ENCODE measurements around the gene CFAP52. TPM values are rescaled to one million over a fixed set of nuclear protein-coding genes. Genes with fewer than 3 reads are reported as not detected.
"Not testable (repeated sequence)": the region's sequence is repeated elsewhere in the genome, so short reads cannot be mapped to it uniquely, and the experiment has no call there.

Gene CFAP52
- total and polyA plus RNA-seq, 7 donors = 0.03 to 0.99 TPM; not detected in 5

GRCh38 chr17:9541718-9542117, 34.7 kb upstream of the CFAP52 start:
- Histone ChIP-seq H3K36me3 (peaks cover 0 to 20% (median 4%) of the 10 kb centered on the region in 4 donors), H3K9me3 (no peaks in the 10 kb centered on the region), H3K4me3 (no peak overlapping the region), H3K27me3 (no peaks in the 10 kb centered on the region), H3K27ac (no peak overlapping the region), H3K4me1 (no peaks in the 10 kb centered on the region)
- intact Hi-C loops (cut with DNase I) = no loop called here
- no peak for DNase-seq
- 95 to 96% methylated on average over 4 of the region's 4 CpGs for WGBS, 2 donors
- TF ChIP-seq POLR2AphosphoS5 (IDR thresholded peaks at IDR 0.05) (no peak), CTCF (IDR thresholded peaks at IDR 0.05) (no peak), POLR2A (IDR thresholded peaks at IDR 0.05) (no peak), EP300 (IDR thresholded peaks at IDR 0.05) (no peak)

- DNase-seq = no peak
- WGBS, 2 donors = 94 to 96% methylated on average over 7 of the region's 7 CpGs
- Histone ChIP-seq H3K4me1 (no peaks in the 10 kb centered on the region), H3K27me3 (no peaks in the 10 kb centered on the region), H3K9me3 (no peaks in the 10 kb centered on the region), H3K36me3 (peaks cover 0 to 20% (median 4%) of the 10 kb centered on the region in 4 donors), H3K27ac (no peak overlapping the region), H3K4me3 (no peak overlapping the region)
- TF ChIP-seq CTCF (IDR thresholded peaks at IDR 0.05) (no peak), EP300 (IDR thresholded peaks at IDR 0.05) (no peak)
- intact Hi-C loops (cut with DNase I) = no loop called here
Observed at GRCh38 chr17:9544221-9544620, 32.2 kb upstream of the CFAP52 start.

GRCh38 chr17:9549215-9549614, 27.2 kb upstream of the CFAP52 start:
- intact Hi-C loops (cut with DNase I) = no loop called here
- TF ChIP-seq CTCF (IDR thresholded peaks at IDR 0.05) (no peak), EP300 (IDR thresholded peaks at IDR 0.05) (no peak), POLR2A (IDR thresholded peaks at IDR 0.05) (no peak), POLR2AphosphoS5 (IDR thresholded peaks at IDR 0.05) (no peak)
- DNase-seq = no peak
- whole genome bisulfite sequencing, 2 donors = 92 to 93% methylated on average over 2 of the region's 2 CpGs
- H3K4me1 ChIP-seq = peaks cover 0 to 13% (median 4%) of the 10 kb centered on the region in 4 donors
- H3K36me3 ChIP-seq = peaks cover 0 to 12% (median 0%) of the 10 kb centered on the region in 4 donors
- H3K9me3 ChIP-seq = no peaks in the 10 kb centered on the region
- H3K27me3 ChIP-seq = no peaks in the 10 kb centered on the region
- H3K27ac ChIP-seq = no peak overlapping the region
- no peak overlapping the region for H3K4me3 ChIP-seq

- Histone ChIP-seq H3K4me3 (no peak overlapping the region), H3K4me1 (peaks cover 0 to 19% (median 12%) of the 10 kb centered on the region in 4 donors), H3K36me3 (peaks cover 0 to 3% (median 0%) of the 10 kb centered on the region in 4 donors), H3K9me3 (no peaks in the 10 kb centered on the region), H3K27ac (no peak overlapping the region), H3K27me3 (no peaks in the 10 kb centered on the region)
- TF ChIP-seq EP300 (IDR thresholded peaks at IDR 0.05) (no peak), CTCF (IDR thresholded peaks at IDR 0.05) (no peak), POLR2A (IDR thresholded peaks at IDR 0.05) (no peak), POLR2AphosphoS5 (IDR thresholded peaks at IDR 0.05) (no peak)
- 82 to 96% methylated on average over 2 of the region's 2 CpGs for WGBS, 2 donors
- intact Hi-C loops (cut with DNase I) = no loop called here
- no peak for DNase-seq
Observed at GRCh38 chr17:9553181-9553580, 23.3 kb upstream of the CFAP52 start.

- no peaks in the 10 kb centered on the region for H3K27me3 ChIP-seq
- intact Hi-C loops (cut with DNase I) = no loop called here
- peaks cover 0 to 19% (median 12%) of the 10 kb centered on the region in 4 donors for H3K4me1 ChIP-seq
- DNase-seq = no peak
- H3K9me3 ChIP-seq = no peaks in the 10 kb centered on the region
- no peak overlapping the region for H3K27ac ChIP-seq
- WGBS, 2 donors = 75 to 81% methylated on average over 4 of the region's 4 CpGs
- TF ChIP-seq EP300 (IDR thresholded peaks at IDR 0.05) (no peak), POLR2AphosphoS5 (IDR thresholded peaks at IDR 0.05) (peak in 1 of 4 donors; percentile 11), CTCF (IDR thresholded peaks at IDR 0.05) (no peak)
- peaks cover 0 to 3% (median 0%) of the 10 kb centered on the region in 4 donors for H3K36me3 ChIP-seq
- H3K4me3 ChIP-seq = no peak overlapping the region
Observed at GRCh38 chr17:9553596-9553995, 22.8 kb upstream of the CFAP52 start.

GRCh38 chr17:9554715-9555114, 21.7 kb upstream of the CFAP52 start:
- intact Hi-C loops (cut with DNase I); DNase-seq; H3K36me3 ChIP-seq; H3K4me3 ChIP-seq; H3K9me3 ChIP-seq; H3K27ac ChIP-seq; H3K27me3 ChIP-seq: not testable (repeated sequence)
- WGBS, 2 donors = 70 to 78% methylated on average over 6 of the region's 6 CpGs
- peaks cover 0 to 19% (median 12%) of the 10 kb centered on the region in 4 donors for H3K4me1 ChIP-seq

Measured in sigmoid colon (tissue), 7 donors.